ENCODE measurements around the gene RPL13.
A peak's percentile ranks its signal among the peaks of the same experiment; 100 is the strongest.
"Not testable (repeated sequence)": the region's sequence is repeated elsewhere in the genome, so short reads cannot be mapped to it uniquely, and the experiment has no call there.

RPL13 gene

DNA sequence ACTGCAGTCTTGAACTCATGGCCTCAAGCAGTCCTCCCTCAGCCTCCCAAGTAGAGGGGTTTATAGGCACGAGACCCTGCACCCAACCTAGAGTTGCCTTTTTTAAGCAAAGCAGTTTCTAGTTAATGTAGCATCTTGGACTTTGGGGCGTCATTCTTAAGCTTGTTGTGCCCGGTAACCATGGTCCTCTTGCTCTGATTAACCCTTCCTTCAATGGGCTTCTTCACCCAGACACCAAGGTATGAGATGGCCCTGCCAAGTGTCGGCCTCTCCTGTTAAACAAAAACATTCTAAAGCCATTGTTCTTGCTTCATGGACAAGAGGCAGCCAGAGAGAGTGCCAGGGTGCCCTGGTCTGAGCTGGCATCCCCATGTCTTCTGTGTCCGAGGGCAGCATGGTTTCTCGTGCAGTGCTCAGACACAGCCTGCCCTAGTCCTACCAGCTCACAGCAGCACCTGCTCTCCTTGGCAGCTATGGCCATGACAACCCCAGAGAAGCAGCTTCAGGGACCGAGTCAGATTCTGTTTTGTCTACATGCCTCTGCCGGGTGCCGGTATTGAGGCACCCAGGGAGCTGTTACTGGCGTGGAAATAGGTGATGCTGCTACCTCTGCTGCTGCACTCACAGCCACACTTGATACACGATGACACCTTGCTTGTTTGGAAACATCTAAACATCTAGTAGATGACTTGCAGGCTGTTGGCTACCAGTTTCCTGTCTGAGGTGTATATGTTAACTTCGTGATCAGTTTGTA lies 3.3 kb downstream of the RPL13 start:
- no peak for DNase-seq (ENCODE audit: low read depth)

- no peak for DNase-seq (ENCODE audit: low read depth)
Measured at GRCh38 chr16:89564476-89565255, 4.2 kb downstream of the RPL13 start.

DNA sequence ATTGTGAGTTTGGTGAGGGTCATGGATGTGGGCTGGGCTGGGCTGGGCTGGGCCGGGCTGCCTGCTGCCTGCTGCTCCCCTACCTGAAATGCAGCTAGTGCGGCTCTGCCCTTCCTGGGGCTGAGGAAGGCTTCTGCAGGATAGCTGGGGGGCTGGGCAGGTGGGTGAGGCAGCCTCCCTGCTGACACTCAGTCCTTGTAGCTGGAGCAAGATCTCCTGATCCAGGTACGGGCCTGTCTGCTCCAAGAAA lies 4.7 kb downstream of the RPL13 start:
- DNase-seq (ENCODE audit: low read depth): no peak

DNA sequence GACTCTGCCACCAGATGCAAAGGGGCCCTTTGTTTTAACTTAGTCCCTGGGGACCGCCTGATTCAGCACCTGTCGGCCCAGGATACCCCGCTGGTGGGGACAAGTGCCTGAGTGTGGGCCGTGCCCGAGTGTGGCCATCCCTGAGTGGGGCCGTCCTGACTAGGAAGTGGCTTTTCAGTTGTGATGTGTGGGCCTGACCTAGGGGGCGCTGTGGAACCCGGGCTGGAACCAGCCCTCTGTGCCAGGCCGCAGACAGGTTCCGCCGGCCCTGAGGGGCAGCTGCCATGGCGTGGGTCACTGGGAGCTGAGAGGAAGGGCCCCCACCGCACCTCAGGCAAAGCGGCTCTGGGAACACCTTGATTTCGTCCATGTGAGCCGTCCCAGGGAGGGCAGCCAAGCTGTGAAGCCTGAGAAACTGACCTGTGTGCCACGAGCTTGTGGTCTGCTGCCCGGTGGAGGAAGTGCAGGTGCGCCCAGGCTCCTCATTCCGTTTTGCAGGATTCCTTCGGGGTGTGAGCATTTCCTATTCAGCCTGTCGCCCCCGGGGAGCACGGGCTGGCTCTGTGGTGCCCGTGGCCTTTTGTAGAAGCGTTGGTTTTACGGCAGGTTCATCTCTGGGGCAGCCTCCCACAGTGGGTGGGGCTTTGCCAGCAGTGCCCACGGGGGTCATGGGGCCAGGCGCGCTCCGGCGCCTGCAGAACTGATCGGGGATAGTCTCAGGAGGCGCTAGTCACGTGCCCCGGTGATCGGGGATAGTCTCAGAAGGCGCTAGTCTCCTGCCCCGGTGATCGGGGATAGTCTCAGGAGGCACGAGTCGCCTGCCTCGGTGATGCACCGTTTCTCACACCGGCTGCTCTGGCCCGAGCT lies 5.3 kb downstream of the RPL13 start:
- no peak for DNase-seq (ENCODE audit: low read depth)

- no peak for DNase-seq (ENCODE audit: low read depth)
Measured at GRCh38 chr16:89567656-89568594, 7.4 kb downstream of the RPL13 start.

DNA sequence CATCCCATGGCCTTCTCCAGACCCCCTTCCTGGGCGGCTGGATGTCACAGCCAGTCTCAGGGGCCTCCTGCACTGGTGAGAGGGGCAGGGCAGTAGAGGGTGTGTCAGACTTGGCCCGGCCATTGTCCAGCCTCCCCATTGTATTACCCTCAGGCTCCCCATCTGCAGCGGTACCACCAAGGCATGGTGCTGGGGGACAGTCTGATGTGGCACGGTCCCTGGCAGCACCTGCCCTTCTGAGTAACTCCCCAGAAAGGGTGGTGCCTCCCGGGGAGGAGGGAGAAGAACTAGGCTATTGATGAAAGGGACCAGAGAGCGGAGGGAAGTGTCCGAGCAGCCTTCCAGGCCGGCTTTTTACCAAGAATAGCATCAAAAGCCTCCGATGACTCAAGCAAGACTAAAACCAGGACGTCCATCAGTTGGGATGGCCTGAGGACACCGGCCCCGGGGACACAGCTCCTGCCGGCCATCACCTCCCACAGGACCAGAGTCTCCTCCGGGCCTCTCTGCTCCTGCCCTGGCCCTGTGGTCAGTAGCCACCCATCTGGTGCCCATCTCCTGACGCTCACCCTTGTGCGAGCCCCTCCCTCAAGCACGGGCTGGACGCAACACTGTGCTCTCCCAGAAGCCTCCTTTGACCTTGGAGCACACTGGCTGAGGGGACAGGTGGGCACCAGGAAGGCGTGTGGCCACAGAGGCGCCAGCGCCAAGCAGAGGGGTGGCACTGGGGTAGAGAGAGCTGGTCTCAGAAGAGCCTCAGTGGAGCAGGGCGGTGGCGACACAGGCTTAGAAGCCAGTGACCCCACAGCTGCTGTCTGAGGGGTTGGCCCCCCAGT lies 9.2 kb downstream of the RPL13 start:
- no peak for DNase-seq (ENCODE audit: low read depth)

DNA sequence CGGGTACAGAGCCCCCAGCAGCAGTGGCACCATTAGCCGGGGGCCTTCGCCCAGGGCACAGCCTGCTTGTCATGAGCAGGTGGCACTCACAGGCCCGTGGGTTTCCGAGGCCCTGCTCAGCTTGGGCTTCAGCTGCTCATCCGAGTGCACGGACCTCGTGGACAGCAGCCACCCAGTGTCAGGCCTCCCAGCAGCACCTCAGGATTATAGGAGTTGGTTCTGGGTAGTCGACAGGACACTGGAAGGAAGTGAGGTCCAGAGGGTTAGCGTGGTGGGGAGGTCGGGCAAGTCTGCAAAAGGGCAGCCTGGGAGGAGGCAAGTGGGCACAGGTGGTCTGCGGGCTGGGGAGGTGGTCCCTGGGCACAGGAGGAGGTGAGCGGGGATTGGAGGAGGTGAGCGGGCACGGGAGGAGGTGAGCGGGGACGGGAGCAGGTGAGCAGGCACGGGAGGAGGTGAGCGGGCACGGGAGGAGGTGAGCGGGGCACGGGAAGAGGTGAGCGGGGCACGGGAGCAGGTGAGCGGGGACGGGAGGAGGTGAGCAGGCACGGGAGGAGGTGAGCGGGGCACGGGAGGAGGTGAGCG lies 10.0 kb downstream of the RPL13 start:
- DNase-seq (ENCODE audit: low read depth): no peak

DNA sequence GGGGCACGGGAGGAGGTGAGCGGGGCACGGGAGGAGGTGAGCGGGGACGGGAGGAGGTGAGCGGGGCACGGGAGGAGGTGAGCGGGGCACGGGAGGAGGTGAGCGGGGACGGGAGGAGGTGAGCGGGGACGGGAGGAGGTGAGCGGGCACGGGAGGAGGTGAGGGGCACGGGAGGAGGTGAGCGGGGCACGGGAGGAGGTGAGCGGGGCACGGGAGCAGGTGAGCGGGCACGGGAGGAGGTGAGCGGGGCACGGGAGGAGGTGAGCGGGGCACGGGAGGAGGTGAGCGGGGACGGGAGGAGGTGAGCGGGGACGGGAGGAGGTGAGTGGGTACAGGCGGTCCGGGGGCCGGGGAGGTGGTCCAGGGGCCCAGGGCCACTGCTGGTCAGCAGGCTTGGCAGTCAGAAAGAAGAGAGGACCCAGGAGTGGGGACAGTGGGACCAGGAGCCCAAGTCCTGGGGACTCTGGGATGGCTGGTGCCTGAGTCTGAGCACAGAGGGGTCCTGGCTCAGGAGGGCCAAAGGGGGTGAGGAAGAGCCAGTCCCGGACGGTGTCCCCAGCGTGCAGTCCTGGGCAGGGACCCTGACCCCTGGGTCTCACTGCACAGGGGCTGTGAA lies 10.6 kb downstream of the RPL13 start:
- DNase-seq (ENCODE audit: low read depth): not testable (repeated sequence)

GRCh38 chr16:89571636-89572035 lies 11.2 kb downstream of the RPL13 start:
- no peak for DNase-seq (ENCODE audit: low read depth)

DNA sequence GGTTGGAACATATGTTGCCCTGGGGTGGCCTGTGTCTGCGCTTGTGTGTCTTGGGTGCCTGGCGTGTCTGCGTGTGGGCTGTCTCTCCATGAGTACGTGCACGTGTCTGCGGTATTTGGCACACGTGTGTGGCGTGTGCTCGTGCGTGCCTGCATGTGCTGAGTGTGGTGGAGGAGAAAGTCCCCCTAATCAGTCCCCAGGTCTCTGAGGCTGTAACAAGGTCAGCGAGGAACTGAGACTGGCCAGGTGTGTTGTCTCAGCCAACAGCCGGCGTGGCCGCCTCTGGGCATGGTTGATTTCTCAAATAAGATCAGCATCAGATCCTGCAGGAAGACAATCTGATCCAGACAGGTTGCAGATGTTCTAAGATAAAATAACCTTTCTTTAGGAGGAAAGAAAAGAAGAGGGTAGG lies 11.6 kb downstream of the RPL13 start:
- DNase-seq (ENCODE audit: low read depth): no peak

DNA sequence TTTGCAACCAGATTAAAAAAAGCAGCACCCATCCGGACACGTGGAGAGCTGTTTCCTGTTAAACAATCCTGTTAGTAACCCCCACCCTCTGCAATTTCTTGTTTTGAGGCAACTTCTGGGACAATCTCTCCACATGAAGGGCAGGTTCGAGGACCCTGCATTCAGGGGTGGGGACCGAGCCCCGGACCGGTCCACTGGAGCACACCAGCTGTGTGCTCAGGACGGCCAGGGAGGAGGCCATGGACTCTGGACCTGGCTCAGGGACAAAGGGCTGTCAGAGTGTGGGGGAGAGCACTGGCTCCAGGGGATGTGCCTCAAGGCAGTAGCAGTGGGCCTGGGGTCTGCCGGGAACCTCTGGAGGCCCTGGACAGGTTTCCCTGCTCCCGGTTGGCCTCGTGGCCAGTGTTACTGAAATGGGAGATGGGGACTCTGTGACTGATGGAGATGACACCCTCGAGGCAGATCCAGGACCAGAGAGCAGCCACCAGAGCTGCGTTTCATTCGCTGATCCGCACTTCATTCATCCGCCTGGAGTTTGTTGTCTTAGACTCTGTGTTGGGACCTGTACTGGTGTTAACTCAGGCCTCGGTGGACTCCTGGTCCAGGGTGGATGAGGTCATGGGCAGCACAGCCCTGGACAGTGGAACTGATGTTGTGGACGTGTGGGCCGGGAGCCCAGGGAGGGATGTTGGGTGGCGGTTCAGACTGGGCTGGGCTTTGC lies 12.2 kb downstream of the RPL13 start:
- DNase-seq (ENCODE audit: low read depth): no peak

DNA sequence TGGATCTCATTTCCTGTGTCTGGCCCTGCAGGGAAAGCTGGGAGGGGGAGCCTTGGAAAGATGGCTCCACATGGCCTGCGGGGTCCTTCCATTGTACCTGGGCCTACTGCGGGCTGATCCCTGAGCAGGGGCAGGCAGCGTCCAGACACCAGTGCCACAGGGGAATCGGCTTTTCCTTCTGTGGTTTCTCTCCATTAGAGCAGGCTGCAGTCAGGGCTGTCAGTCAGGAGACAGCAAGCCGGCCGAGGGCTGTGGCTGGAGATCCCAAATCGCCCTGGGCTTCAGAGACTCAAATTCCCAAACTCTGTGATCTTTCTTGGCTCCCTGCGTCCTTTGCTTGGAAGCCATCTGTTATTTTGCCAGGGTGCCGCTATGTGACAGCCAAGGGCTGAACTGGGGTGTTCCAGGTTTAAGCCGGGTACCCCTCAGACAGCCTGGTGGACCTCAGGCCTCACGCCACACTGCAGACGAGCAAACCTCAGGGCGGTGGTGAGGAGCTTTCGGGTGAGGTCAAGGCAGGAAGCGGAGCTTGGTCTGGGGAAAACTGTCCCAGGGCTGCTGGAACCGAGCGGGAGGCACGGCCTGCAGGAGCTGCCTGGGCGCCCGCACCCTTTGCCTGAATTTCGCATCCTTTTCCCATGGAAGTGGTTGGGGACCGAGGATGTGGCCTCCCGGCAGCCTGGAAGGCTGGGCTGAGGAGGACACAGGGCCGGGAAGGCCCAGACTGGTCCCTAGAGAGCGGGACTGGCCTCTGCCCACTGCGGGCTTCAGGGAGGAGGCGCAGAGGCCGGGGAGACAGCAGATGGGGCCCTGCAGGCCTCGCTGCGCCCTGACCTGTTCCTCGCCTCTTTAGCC lies 13.6 kb downstream of the RPL13 start:
- no peak for DNase-seq (ENCODE audit: low read depth)

- DNase-seq (ENCODE audit: low read depth): peak; percentile 27
Measured at GRCh38 chr16:89574681-89575246, 14.3 kb downstream of the RPL13 start.

DNA sequence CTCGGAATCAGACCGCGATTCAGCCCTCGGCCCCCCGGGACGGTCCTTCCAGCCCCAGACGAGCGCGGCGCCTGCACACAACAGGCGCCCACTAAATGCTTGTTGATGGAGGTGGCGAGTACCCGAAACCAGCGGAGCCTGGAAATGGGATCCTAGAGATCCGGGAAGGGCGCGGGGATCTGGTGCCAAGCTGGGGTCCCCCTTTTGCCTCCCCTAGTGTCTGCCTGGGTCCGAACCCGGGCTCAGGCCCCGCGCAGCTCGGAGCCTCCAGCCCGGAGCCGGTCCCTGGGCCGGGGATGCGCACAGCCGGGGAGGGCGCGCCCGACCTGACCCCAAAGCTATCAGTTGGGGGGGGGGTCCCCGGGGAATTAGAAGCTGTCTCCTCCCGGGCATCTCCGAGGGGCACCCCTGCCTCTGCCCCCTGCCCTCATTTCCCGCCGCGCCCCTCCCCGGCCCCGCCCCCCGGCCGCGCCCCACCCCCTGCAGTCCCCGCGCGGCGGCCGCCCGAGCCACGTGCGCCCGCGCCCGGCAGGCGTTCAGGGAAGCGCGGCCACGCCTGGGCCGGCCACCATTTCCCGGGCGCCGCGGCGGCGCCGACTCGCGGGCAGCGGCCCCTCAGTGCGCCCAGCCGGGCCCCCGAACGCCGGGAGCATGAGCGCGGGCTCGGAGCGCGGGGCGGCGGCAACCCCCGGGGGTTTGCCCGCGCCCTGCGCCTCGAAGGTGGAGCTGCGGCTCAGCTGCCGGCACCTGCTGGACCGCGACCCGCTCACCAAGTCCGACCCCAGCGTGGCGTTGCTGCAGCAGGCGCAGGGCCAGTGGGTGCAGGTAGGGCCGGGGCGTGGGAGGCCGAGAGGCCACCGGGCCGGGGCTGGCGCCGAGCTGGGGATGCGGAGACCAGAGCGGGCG lies 15.0 kb downstream of the RPL13 start, which contains the start of gene CPNE7:
Gene CPNE7, plus strand, starts transcription at position 512 of the 906 bp plus-strand sequence. Its CDS starts 140 bp downstream, at position 652.
- no peak for DNase-seq (ENCODE audit: low read depth)

GRCh38 chr16:89576153-89577054 lies 15.9 kb downstream of the RPL13 start:
- no peak for DNase-seq (ENCODE audit: low read depth)

Data from activated T-cell treated with anti-CD3 and anti-CD28 coated beads for 1 hour (primary cell).